Neural crest cell (in vitro differentiated cells): ENCODE measurements around the gene EIPR1. TPM values are rescaled to one million over a fixed set of nuclear protein-coding genes. Genes with fewer than 3 reads are reported as not detected.

Experiments
- DNase-seq: peaks from one replicate; pipeline ENCODE4 v3.0.0; 2021; ENCODE audit warnings: low read depth, mixed read lengths, low spot score
- H3K27ac Mint-ChIP-seq: one replicate; pipeline ENCODE4 v1.8.0; 2021; ENCODE audit warnings: mild to moderate bottlenecking, mixed read lengths; ENCODE audit not compliant: unreplicated experiment
- H3K27me3 Mint-ChIP-seq: 2 replicates; pipeline ENCODE4 v1.8.0; 2021; ENCODE audit warnings: low read depth, mild to moderate bottlenecking, mixed read lengths
- H3K36me3 Mint-ChIP-seq: 2 replicates; pipeline ENCODE4 v1.8.0; 2021; ENCODE audit warnings: low read depth, mild to moderate bottlenecking, mixed read lengths
- H3K4me1 Mint-ChIP-seq: 2 replicates; pipeline ENCODE4 v1.8.0; 2021; ENCODE audit warnings: mixed read lengths
- H3K4me3 Mint-ChIP-seq: one replicate; pipeline ENCODE4 v1.8.0; 2021; ENCODE audit warnings: mild to moderate bottlenecking, mixed read lengths
- H3K9me3 Mint-ChIP-seq: 2 replicates; pipeline ENCODE4 v1.8.0; 2021; ENCODE audit warnings: mixed read lengths
- CTCF ChIP-seq: fragments of 200-600 bp; sonication (generic); conservative IDR thresholded peaks from 2 replicates; pipeline ENCODE4 v1.5.0; 2021; ENCODE audit warnings: antibody characterized with exemption, mild to moderate bottlenecking
- total RNA-seq: library from RNA; stranded (reverse); gene quantifications from 2 replicates; pipeline ENCODE4 v1.2.1, GENCODE V29; 2021

The EIPR1 gene
- total RNA-seq, 1 donor from 2014 or later: 33.0 TPM

DNA sequence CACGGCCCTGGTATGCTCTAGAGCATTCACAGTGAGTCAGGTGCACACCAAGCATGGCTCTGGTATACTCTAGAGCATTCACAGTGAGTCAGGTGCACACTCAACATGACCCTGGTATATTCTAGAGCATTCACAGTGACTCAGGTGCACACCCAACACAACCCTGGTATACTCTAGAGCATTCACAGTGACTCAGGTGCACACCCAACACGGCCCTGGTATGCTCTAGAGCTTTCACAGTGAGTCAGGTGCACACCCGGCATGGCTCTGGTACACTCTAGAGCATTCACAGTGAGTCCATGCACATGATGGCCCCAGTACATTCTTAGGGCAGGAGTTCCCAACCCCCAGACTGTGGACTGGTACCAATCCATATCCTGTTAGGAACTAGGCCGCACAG, 158.1 kb downstream of the EIPR1 start:
- no peak overlapping the region for H3K4me3 Mint-ChIP-seq
- no peak overlapping the region for H3K27ac Mint-ChIP-seq
- peaks cover 17% of the 10 kb centered on the region for H3K36me3 Mint-ChIP-seq
- TF ChIP-seq CTCF: no peak
- peaks cover 11% of the 10 kb centered on the region for H3K9me3 Mint-ChIP-seq
- H3K27me3 Mint-ChIP-seq: no peaks in the 10 kb centered on the region
- no peaks in the 10 kb centered on the region for H3K4me1 Mint-ChIP-seq
- no peak for DNase-seq

GRCh38 chr2:3217646-3218045, 160.0 kb downstream of the EIPR1 start:
- peaks cover 11% of the 10 kb centered on the region for H3K9me3 Mint-ChIP-seq
- H3K27ac Mint-ChIP-seq: no peak overlapping the region
- H3K36me3 Mint-ChIP-seq: peaks cover 13% of the 10 kb centered on the region
- H3K4me3 Mint-ChIP-seq: no peak overlapping the region
- DNase-seq: no peak
- H3K27me3 Mint-ChIP-seq: no peaks in the 10 kb centered on the region
- no peaks in the 10 kb centered on the region for H3K4me1 Mint-ChIP-seq
- no peak for TF ChIP-seq CTCF

GRCh38 chr2:3216841-3217495, 160.7 kb downstream of the EIPR1 start:
- H3K27me3 Mint-ChIP-seq: no peaks in the 10 kb centered on the region
- H3K9me3 Mint-ChIP-seq: peaks cover 11% of the 10 kb centered on the region
- H3K36me3 Mint-ChIP-seq: peaks cover 16% of the 10 kb centered on the region
- no peak overlapping the region for H3K4me3 Mint-ChIP-seq
- DNase-seq: no peak
- H3K27ac Mint-ChIP-seq: no peak overlapping the region
- TF ChIP-seq CTCF: no peak
- H3K4me1 Mint-ChIP-seq: no peaks in the 10 kb centered on the region

- no peaks in the 10 kb centered on the region for H3K27me3 Mint-ChIP-seq
Observed at GRCh38 chr2:3214806-3215404, 162.7 kb downstream of the EIPR1 start.

DNA sequence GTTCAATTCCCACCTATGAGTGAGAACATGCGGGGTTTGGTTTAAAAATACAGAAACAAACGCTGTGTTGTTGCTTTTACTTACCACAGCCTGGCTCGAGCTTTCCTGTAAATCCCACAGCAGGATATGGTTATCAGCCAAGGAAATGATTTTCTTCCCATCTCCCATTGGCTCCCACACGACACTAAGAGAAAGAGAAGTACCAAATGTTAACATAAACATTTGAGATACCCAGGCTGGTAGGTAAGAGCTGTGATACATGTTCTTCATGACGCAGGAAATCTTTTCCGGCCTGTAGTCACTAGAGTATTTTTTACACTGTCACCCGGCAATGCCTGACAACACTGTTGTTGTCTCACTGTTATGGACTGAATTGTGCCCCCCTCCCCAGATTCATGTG, 163.6 kb downstream of the EIPR1 start:
- DNase-seq: no peak
- Mint-ChIP-seq H3K27me3 (no peaks in the 10 kb centered on the region), H3K4me1 (no peaks in the 10 kb centered on the region), H3K4me3 (no peak overlapping the region), H3K36me3 (peaks cover 3% of the 10 kb centered on the region), H3K27ac (no peak overlapping the region), H3K9me3 (no peaks in the 10 kb centered on the region)
- no peak for TF ChIP-seq CTCF

More at GRCh38 chr2:3214806-3215404, 162.7 kb downstream of the EIPR1 start:
- TF ChIP-seq CTCF: no peak
- Mint-ChIP-seq H3K36me3 (peaks cover 4% of the 10 kb centered on the region), H3K9me3 (peaks cover under 1% of the 10 kb centered on the region), H3K27ac (no peak overlapping the region), H3K4me1 (no peaks in the 10 kb centered on the region), H3K4me3 (no peak overlapping the region)
- no peak for DNase-seq
